Lung (tissue), 12 donors: ENCODE data around the gene IP6K2. TPM values are rescaled to one million over a fixed set of nuclear protein-coding genes. Genes with fewer than 3 reads are reported as not detected.

Experiments used
- ATAC-seq: fragments of 200-7000 bp; cut with Tn5 transposase; one replicate; pipeline ENCODE4 v1.9.1; 2020; ENCODE audit warnings: moderate number of reproducible peaks; ENCODE audit not compliant: insufficient read depth, low FRiP score
- DNase-seq, 3 donors: peaks; one replicate each; pipeline ENCODE4 v3.0.0-alpha.2; 2013 to 2017
- H3K27ac ChIP-seq, 2 donors: one replicate each; pipeline ENCODE4 v1.5.1; 2013; ENCODE audit warnings: mild to moderate bottlenecking in 2 of 2, moderate library complexity in 2 of 2, control low read depth in 1 of 2, inconsistent platforms in 1 of 2, low read depth in 1 of 2, low read length in 1 of 2
- H3K27me3 ChIP-seq, 3 donors: one replicate each; pipeline ENCODE4 v1.5.1; 2013; ENCODE audit warnings: low read length in 2 of 3; ENCODE audit not compliant: control insufficient read depth in 3 of 3, insufficient read depth in 3 of 3
- H3K36me3 ChIP-seq, 4 donors: one replicate each; pipeline ENCODE4 v1.5.1; 2013; ENCODE audit warnings: low read length in 4 of 4, mild to moderate bottlenecking in 1 of 4, moderate library complexity in 1 of 4; ENCODE audit not compliant: control insufficient read depth in 4 of 4, insufficient read depth in 4 of 4
- H3K4me1 ChIP-seq, 5 donors: one replicate each; pipeline ENCODE4 v1.5.1; 2013; ENCODE audit warnings: low read length in 5 of 5, mild to moderate bottlenecking in 2 of 5, moderate library complexity in 1 of 5; ENCODE audit not compliant: control insufficient read depth in 5 of 5, insufficient read depth in 5 of 5
- H3K4me3 ChIP-seq: one replicate; pipeline ENCODE4 v1.5.1; 2013; ENCODE audit warnings: mild to moderate bottlenecking, control low read depth, moderate library complexity
- H3K9ac ChIP-seq, 2 donors: one replicate each; pipeline ENCODE4 v1.5.1; 2013; ENCODE audit warnings: low read length in 2 of 2, control low read depth in 1 of 2; ENCODE audit not compliant: insufficient read depth in 1 of 2
- H3K9me3 ChIP-seq, 4 donors: one replicate each; pipeline ENCODE4 v1.5.1; 2013; ENCODE audit warnings: low read length in 3 of 4, mild to moderate bottlenecking in 1 of 4, moderate library complexity in 1 of 4; ENCODE audit not compliant: control insufficient read depth in 4 of 4, insufficient read depth in 3 of 4
- CTCF ChIP-seq: IDR thresholded peaks from 2 replicates; pipeline ENCODE4 v1.5.1; 2012; ENCODE audit warnings: mild to moderate bottlenecking; ENCODE audit errors: control extremely low read depth, extremely low read depth
- WGBS, 2 donors: extraction: QIAGEN DNeasy Blood & Tissue Kit; methylation state at CpG; one replicate each; pipeline ENCODE4 v1.1.7; 2013; 5-methylcytosine and 5-hydroxymethylcytosine counted together
- polyA plus RNA-seq, 2 donors: library from polyadenylated mRNA; stranded (reverse); fragments of 200-250 nt; gene quantifications; one replicate each; pipeline ENCODE4 v1.2.1, GENCODE V29; 2013
- total RNA-seq, 2 donors: library from RNA; depleted of rRNA in 1 of 2; stranded (reverse); fragments of >200 nt in 1 of 2; gene quantifications; one replicate each; pipeline ENCODE4 v1.2.1, GENCODE V29; 2014 to 2021
- donor health status: control.
- donor health status: control.
- donor health status: Bipolar disorder and iron deficiency.
- donor health status: healthy.
- donor health status: DM: yes; HTN: yes; CAD: no.

Gene IP6K2
- total and polyA plus RNA-seq, 4 donors, result 54.3 to 128 (median 61.4) TPM

- H3K9ac ChIP-seq, result no peak overlapping the region
- TF ChIP-seq CTCF, result no peak
- H3K4me1 ChIP-seq, result peaks cover 0 to 15% (median 8%) of the 10 kb centered on the region in 5 donors
- H3K9me3 ChIP-seq, result no peaks in the 10 kb centered on the region
- no peak for DNase-seq
- peaks cover 25 to 73% (median 65%) of the 10 kb centered on the region in 4 donors for H3K36me3 ChIP-seq
- no peak for ATAC-seq
- no peak overlapping the region for H3K27ac ChIP-seq
- no peak overlapping the region for H3K4me3 ChIP-seq
- WGBS, 2 donors, result 75 to 93% methylated on average over 2 of the region's 2 CpGs
- no peaks in the 10 kb centered on the region for H3K27me3 ChIP-seq
Measured at GRCh38 chr3:48690846-48691458, 26.1 kb downstream of the IP6K2 start.

- peaks cover 0 to 8% (median 6%) of the 10 kb centered on the region in 5 donors for H3K4me1 ChIP-seq
- H3K4me3 ChIP-seq, result no peak overlapping the region
- H3K27ac ChIP-seq, result no peak overlapping the region
- H3K36me3 ChIP-seq, result peaks cover 25 to 64% (median 57%) of the 10 kb centered on the region in 4 donors
- no peak overlapping the region for H3K9ac ChIP-seq
- no peak for ATAC-seq
- DNase-seq, result no peak
- no peaks in the 10 kb centered on the region for H3K27me3 ChIP-seq
- no peak for TF ChIP-seq CTCF
- 81 to 87% methylated on average over 5 of the region's 5 CpGs for WGBS, 2 donors
- H3K9me3 ChIP-seq, result no peaks in the 10 kb centered on the region
Measured at GRCh38 chr3:48689384-48689783, 27.6 kb downstream of the IP6K2 start.

GRCh38 chr3:48688737-48689075 is 28.3 kb downstream of the IP6K2 start:
- Histone ChIP-seq H3K9ac (no peak overlapping the region), H3K27me3 (no peaks in the 10 kb centered on the region), H3K27ac (no peak overlapping the region), H3K4me1 (peaks cover 0 to 13% (median 12%) of the 10 kb centered on the region in 5 donors), H3K4me3 (no peak overlapping the region), H3K36me3 (peaks cover 25 to 59% (median 52%) of the 10 kb centered on the region in 4 donors), H3K9me3 (no peaks in the 10 kb centered on the region)
- DNase-seq, result no peak
- TF ChIP-seq CTCF, result no peak
- WGBS, 2 donors, result 94 to 100% methylated on average over 3 of the region's 3 CpGs
- no peak for ATAC-seq
